PC-9 (cell line): ENCODE data around the gene C1orf87.

ENCODE experiments used
- EZH2 ChIP-seq: fragments of 200-600 bp; sonication (generic); IDR thresholded peaks from 2 replicates; pipeline ENCODE4 v1.8.0; 2017; ENCODE audit warnings: antibody characterized with exemption, low read depth
- TF ChIP-seq, protein P1 (sequence below): fragments of 200-600 bp; sonication (generic); conservative IDR thresholded peaks from 2 replicates; pipeline ENCODE4 v1.6.1; 2017; ENCODE audit warnings: mixed run types, antibody characterized with exemption, mild to moderate bottlenecking, moderate library complexity

DNA sequence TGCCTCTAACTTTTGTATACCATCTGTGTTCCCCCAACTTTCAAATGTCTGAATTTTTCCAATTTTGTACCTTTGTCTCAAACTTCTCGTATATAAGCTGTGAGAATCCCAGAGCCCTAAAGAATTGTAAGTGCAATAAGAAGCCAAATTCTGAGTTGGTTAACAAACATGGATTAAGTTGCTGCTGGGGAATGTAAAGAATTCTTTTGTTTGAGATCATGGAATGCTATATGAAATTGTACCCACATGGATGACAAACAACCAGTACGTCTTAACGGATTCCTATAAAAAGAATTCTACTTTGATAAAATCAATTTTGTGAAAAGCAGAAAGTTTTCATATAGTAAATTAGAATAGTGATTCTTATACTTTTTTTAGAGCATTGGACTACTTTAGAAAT is 74.6 kb downstream of the C1orf87 start:
- no peak for TF ChIP-seq EZH2
- TF ChIP-seq, protein P1, sequence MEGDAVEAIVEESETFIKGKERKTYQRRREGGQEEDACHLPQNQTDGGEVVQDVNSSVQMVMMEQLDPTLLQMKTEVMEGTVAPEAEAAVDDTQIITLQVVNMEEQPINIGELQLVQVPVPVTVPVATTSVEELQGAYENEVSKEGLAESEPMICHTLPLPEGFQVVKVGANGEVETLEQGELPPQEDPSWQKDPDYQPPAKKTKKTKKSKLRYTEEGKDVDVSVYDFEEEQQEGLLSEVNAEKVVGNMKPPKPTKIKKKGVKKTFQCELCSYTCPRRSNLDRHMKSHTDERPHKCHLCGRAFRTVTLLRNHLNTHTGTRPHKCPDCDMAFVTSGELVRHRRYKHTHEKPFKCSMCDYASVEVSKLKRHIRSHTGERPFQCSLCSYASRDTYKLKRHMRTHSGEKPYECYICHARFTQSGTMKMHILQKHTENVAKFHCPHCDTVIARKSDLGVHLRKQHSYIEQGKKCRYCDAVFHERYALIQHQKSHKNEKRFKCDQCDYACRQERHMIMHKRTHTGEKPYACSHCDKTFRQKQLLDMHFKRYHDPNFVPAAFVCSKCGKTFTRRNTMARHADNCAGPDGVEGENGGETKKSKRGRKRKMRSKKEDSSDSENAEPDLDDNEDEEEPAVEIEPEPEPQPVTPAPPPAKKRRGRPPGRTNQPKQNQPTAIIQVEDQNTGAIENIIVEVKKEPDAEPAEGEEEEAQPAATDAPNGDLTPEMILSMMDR: no peak
